Muscle of leg (tissue), 16 donors: ENCODE data around the gene OR4Q2. TPM values are rescaled to one million over a fixed set of nuclear protein-coding genes. Genes with fewer than 3 reads are reported as not detected.
"Not testable (repeated sequence)": the region's sequence is repeated elsewhere in the genome, so short reads cannot be mapped to it uniquely, and the experiment has no call there.

Experiments
- DNase-seq: peaks from one replicate; pipeline ENCODE4 v3.0.0; 2013
- H3K27ac ChIP-seq: one replicate; pipeline ENCODE4 v1.5.1; 2013; ENCODE audit warnings: mild to moderate bottlenecking, low read length, control low read depth
- H3K27me3 ChIP-seq: one replicate; pipeline ENCODE4 v1.6.1; 2013; ENCODE audit warnings: low read length; ENCODE audit not compliant: control insufficient read depth, insufficient read depth
- H3K36me3 ChIP-seq: one replicate; pipeline ENCODE4 v1.6.1; 2013; ENCODE audit warnings: low read length; ENCODE audit not compliant: control insufficient read depth, insufficient read depth
- H3K4me1 ChIP-seq: one replicate; pipeline ENCODE4 v1.6.1; 2013; ENCODE audit warnings: low read length; ENCODE audit not compliant: control insufficient read depth, insufficient read depth
- H3K4me3 ChIP-seq: one replicate; pipeline ENCODE4 v1.5.1; 2013; ENCODE audit warnings: low read length, control low read depth
- H3K9me3 ChIP-seq: replicated peaks from 2 replicates; pipeline ENCODE4 v1.6.1; 2013; ENCODE audit warnings: low read depth, low read length; ENCODE audit not compliant: control insufficient read depth
- WGBS: methylation state at CpG from one replicate; pipeline ENCODE4 v1.1.5; 2013; ENCODE audit warnings: missing lambda C conversion rate; ENCODE audit not compliant: insufficient coverage; 5-methylcytosine and 5-hydroxymethylcytosine counted together
- long read RNA-seq, 11 donors: transcript quantifications; one replicate each; lab custom pipeline, GENCODE V29; 2026
- polyA plus RNA-seq, 8 donors: library from polyadenylated mRNA; unstranded; fragments of 120-200 nt; gene quantifications; one replicate each; pipeline versions ENCODE4 v1.2.1 to v1.2.3, GENCODE V29; 2013; ENCODE audit warnings: inconsistent platforms in 1 of 8, low replicate concordance in 1 of 8; ENCODE audit not compliant: insufficient read length in 8 of 8, insufficient read depth in 1 of 8
- total RNA-seq: library from RNA; stranded (reverse); fragments of 120-200 nt; gene quantifications from one replicate; pipeline ENCODE4 v1.2.4, GENCODE V29; 2013

OR4Q2 gene
- total RNA-seq (not detected), polyA plus RNA-seq (not detected)
- long read RNA-seq, donor 1 = 0 reads
- long read RNA-seq, donor 2 = 0 reads
- long read RNA-seq, donor 3 = 0 reads
- long read RNA-seq, donor 4 = 0 reads
- long read RNA-seq, donor 5 = 0 reads
- long read RNA-seq, donor 6 = 0 reads
- long read RNA-seq, donor 7 = 0 reads
- long read RNA-seq, donor 8 = 0 reads
- long read RNA-seq, donor 9 = 0 reads
- long read RNA-seq, donor 10 = 0 reads
- long read RNA-seq, donor 11 = 0 reads

GRCh38 chr14:20001863-20002262, at the start of gene OR4Q2:
OR4Q2 (plus strand) TSS chr14:20002163.
- Histone ChIP-seq H3K27me3 (no peaks in the 10 kb centered on the region), H3K36me3 (no peaks in the 10 kb centered on the region), H3K9me3 (peaks cover 14% of the 10 kb centered on the region), H3K27ac (no peak within 1 kb of the TSS), H3K4me3 (no peak within 1 kb of the TSS), H3K4me1 (no peaks in the 10 kb centered on the region)
- no peak for DNase-seq

GRCh38 chr14:19969735-19970134, 32.2 kb upstream of the OR4Q2 start:
- DNase-seq, H3K4me1 ChIP-seq, H3K27ac ChIP-seq, H3K36me3 ChIP-seq, H3K9me3 ChIP-seq, H3K27me3 ChIP-seq, H3K4me3 ChIP-seq: not testable (repeated sequence)
- no CpG with 5 or more reads among the region's 2 CpGs for WGBS

GRCh38 chr14:19974844-19975243, 27.1 kb upstream of the OR4Q2 start:
- no peak for DNase-seq
- H3K4me3 ChIP-seq = no peak overlapping the region
- peaks cover 5% of the 10 kb centered on the region for H3K9me3 ChIP-seq
- no peak overlapping the region for H3K27ac ChIP-seq
- no peaks in the 10 kb centered on the region for H3K4me1 ChIP-seq
- WGBS = no CpG with 5 or more reads among the region's 1 CpG
- no peaks in the 10 kb centered on the region for H3K27me3 ChIP-seq
- H3K36me3 ChIP-seq = no peaks in the 10 kb centered on the region

- Histone ChIP-seq H3K4me1 (no peaks in the 10 kb centered on the region), H3K27me3 (no peaks in the 10 kb centered on the region), H3K9me3 (peaks cover 6% of the 10 kb centered on the region), H3K27ac (no peak within 1 kb of the TSS), H3K36me3 (no peaks in the 10 kb centered on the region), H3K4me3 (no peak within 1 kb of the TSS)
- no peak for DNase-seq
- no CpG with 5 or more reads among the region's 3 CpGs for WGBS
Observed at GRCh38 chr14:19975291-19975690, 26.7 kb upstream of the OR4Q2 start, which contains the start of gene OR4K15. OR4K15 (plus strand) TSS chr14:19975591; CDS start chr14:19975591, 0 bp downstream.

- Histone ChIP-seq H3K27me3 (no peaks in the 10 kb centered on the region), H3K4me1 (no peaks in the 10 kb centered on the region), H3K27ac (no peak overlapping the region), H3K36me3 (no peaks in the 10 kb centered on the region), H3K4me3 (no peak overlapping the region), H3K9me3 (peaks cover 20% of the 10 kb centered on the region)
- no CpG with 5 or more reads among the region's 2 CpGs for WGBS
- no peak for DNase-seq
Observed at GRCh38 chr14:19993438-19993837, 8.5 kb upstream of the OR4Q2 start.

GRCh38 chr14:20002319-20002718, 356 bp downstream of the OR4Q2 start:
- DNase-seq = no peak
- no CpG with 5 or more reads among the region's 7 CpGs for WGBS
- Histone ChIP-seq H3K9me3 (peaks cover 18% of the 10 kb centered on the region), H3K27ac (no peak overlapping the region), H3K27me3 (no peaks in the 10 kb centered on the region), H3K36me3 (no peaks in the 10 kb centered on the region), H3K4me1 (no peaks in the 10 kb centered on the region), H3K4me3 (no peak overlapping the region)

GRCh38 chr14:20008156-20008555, 6.2 kb downstream of the OR4Q2 start:
- no peak for DNase-seq
- Histone ChIP-seq H3K9me3 (peaks cover 20% of the 10 kb centered on the region), H3K27me3 (no peaks in the 10 kb centered on the region), H3K27ac (no peak overlapping the region), H3K36me3 (no peaks in the 10 kb centered on the region), H3K4me1 (no peaks in the 10 kb centered on the region), H3K4me3 (no peak overlapping the region)

- Histone ChIP-seq H3K9me3 (peaks cover 23% of the 10 kb centered on the region), H3K27me3 (no peaks in the 10 kb centered on the region), H3K27ac (no peak within 1 kb of the TSS), H3K4me1 (no peaks in the 10 kb centered on the region), H3K4me3 (no peak within 1 kb of the TSS), H3K36me3 (no peaks in the 10 kb centered on the region)
- WGBS = no CpG with 5 or more reads among the region's 2 CpGs
- no peak for DNase-seq
Observed at GRCh38 chr14:20019257-20019865, 17.4 kb downstream of the OR4Q2 start, which contains the start of gene OR4K14. OR4K14 (minus strand) TSS chr14:20019307; CDS start chr14:20015193, 4,114 bp downstream.

- WGBS = no CpG with 5 or more reads among the region's 6 CpGs
- DNase-seq = no peak
- Histone ChIP-seq H3K36me3 (no peaks in the 10 kb centered on the region), H3K4me3 (no peak overlapping the region), H3K4me1 (no peaks in the 10 kb centered on the region), H3K27ac (no peak overlapping the region), H3K9me3 (peaks cover 25% of the 10 kb centered on the region), H3K27me3 (no peaks in the 10 kb centered on the region)
Observed at GRCh38 chr14:20031058-20031457, 29.1 kb downstream of the OR4Q2 start.

- DNase-seq = no peak
- Histone ChIP-seq H3K9me3 (peaks cover 15% of the 10 kb centered on the region), H3K27me3 (no peaks in the 10 kb centered on the region), H3K4me3 (no peak overlapping the region), H3K4me1 (no peaks in the 10 kb centered on the region), H3K36me3 (no peaks in the 10 kb centered on the region), H3K27ac (no peak overlapping the region)
- no CpG with 5 or more reads among the region's 3 CpGs for WGBS
Observed at GRCh38 chr14:20035449-20035848, 33.5 kb downstream of the OR4Q2 start.
